ENCODE results near the gene DUSP1. TPM values are rescaled to one million over a fixed set of nuclear protein-coding genes. Genes with fewer than 3 reads are reported as not detected.

The DUSP1 gene
- total RNA-seq, 2 experiments from 2014 or later = 5.3 to 7.0 TPM

GRCh38 chr5:172773481-172774469, 2.8 kb upstream of the DUSP1 start:
- DNase-seq (ENCODE audit: low spot score) = no peak
- Histone ChIP-seq H2AFZ (ENCODE audit: low read length) (no peak overlapping the region), H3K4me3 (ENCODE audit: low read depth, low read length, poor library complexity, severe bottlenecking) (no peak overlapping the region), H3K4me1 (ENCODE audit: insufficient read depth, low read length, poor library complexity, severe bottlenecking) (peaks cover 41% of the 10 kb centered on the region), H3K27ac (ENCODE audit: low read depth, low read length, poor library complexity, severe bottlenecking) (no peak overlapping the region), H4K20me1 (ENCODE audit: insufficient read depth, low read length) (peaks cover 10% of the 10 kb centered on the region; the same call in 1 of the 2 replicates), H3K9me3 (ENCODE audit: low read length) (no peaks in the 10 kb centered on the region), H3K4me2 (ENCODE audit: low read length) (no peak overlapping the region), H3K79me2 (ENCODE audit: insufficient read depth, low read depth, low read length) (no peaks in the 10 kb centered on the region), H3K9me2 (ENCODE audit: insufficient read depth, low read length) (no peaks in the 10 kb centered on the region), H3K36me3 (ENCODE audit: insufficient read depth, low read length) (peaks cover 2% of the 10 kb centered on the region)
- POLR2A ChIA-PET = interaction anchor here (2.5 kb wide), 1 partner anchor 63 kb away, joined by 6 read pairs; no protein-coding TSS in a partner anchor
- intact Hi-C loops (cut with micrococcal nuclease; ENCODE audit: unreplicated experiment) = loop anchor here (5.0 kb wide), 2 partner anchors 159 to 284 kb away; partner anchors contain the start of gene CREBRF
- no TSS peak for BruUV-seq (replicated peaks)
- CTCF ChIA-PET (ENCODE audit: unreplicated experiment) = no interaction called here
- TF ChIP-seq EZH2phosphoT487 (IDR thresholded peaks at IDR 0.05; ENCODE audit: borderline replicate concordance, low read depth, low read length) = no peak
- TF ChIP-seq, protein P1, sequence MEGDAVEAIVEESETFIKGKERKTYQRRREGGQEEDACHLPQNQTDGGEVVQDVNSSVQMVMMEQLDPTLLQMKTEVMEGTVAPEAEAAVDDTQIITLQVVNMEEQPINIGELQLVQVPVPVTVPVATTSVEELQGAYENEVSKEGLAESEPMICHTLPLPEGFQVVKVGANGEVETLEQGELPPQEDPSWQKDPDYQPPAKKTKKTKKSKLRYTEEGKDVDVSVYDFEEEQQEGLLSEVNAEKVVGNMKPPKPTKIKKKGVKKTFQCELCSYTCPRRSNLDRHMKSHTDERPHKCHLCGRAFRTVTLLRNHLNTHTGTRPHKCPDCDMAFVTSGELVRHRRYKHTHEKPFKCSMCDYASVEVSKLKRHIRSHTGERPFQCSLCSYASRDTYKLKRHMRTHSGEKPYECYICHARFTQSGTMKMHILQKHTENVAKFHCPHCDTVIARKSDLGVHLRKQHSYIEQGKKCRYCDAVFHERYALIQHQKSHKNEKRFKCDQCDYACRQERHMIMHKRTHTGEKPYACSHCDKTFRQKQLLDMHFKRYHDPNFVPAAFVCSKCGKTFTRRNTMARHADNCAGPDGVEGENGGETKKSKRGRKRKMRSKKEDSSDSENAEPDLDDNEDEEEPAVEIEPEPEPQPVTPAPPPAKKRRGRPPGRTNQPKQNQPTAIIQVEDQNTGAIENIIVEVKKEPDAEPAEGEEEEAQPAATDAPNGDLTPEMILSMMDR (conservative IDR thresholded peaks at IDR 0.05; ENCODE audit: low read length) = no peak

GRCh38 chr5:172772112-172772906, 1.3 kb upstream of the DUSP1 start:
- H2AFZ ChIP-seq (ENCODE audit: low read length) = peak overlapping the region; percentile 88
- peaks cover 35% of the 10 kb centered on the region for H3K4me1 ChIP-seq (ENCODE audit: insufficient read depth, low read length, poor library complexity, severe bottlenecking)
- H3K4me2 ChIP-seq (ENCODE audit: low read length) = peak overlapping the region; percentile 91
- no peaks in the 10 kb centered on the region for H3K79me2 ChIP-seq (ENCODE audit: insufficient read depth, low read depth, low read length)
- DNase-seq (ENCODE audit: low spot score) = peak; percentile 82
- intact Hi-C loops (cut with micrococcal nuclease; ENCODE audit: unreplicated experiment) = loop anchor here (1.0 to 5.0 kb wide), 4 partner anchors 58 to 285 kb away; partner anchors contain the start of genes CREBRF and ERGIC1
- POLR2A ChIA-PET = interaction anchor here (0.6 to 2.5 kb wide), 3 partner anchors 45 to 160 kb away, joined by 3 to 6 read pairs (median 3); no protein-coding TSS in a partner anchor
- CTCF ChIA-PET (ENCODE audit: unreplicated experiment) = interaction anchor here (0.8 to 1.8 kb wide), 4 partner anchors 57 to 285 kb away, joined by 4 to 6 read pairs (median 4); no protein-coding TSS in a partner anchor
- no peak overlapping the region for H3K27ac ChIP-seq (ENCODE audit: low read depth, low read length, poor library complexity, severe bottlenecking)
- no peaks in the 10 kb centered on the region for H3K9me2 ChIP-seq (ENCODE audit: insufficient read depth, low read length)
- peak overlapping the region; percentile 82 for H3K4me3 ChIP-seq (ENCODE audit: low read depth, low read length, poor library complexity, severe bottlenecking)
- H3K9me3 ChIP-seq (ENCODE audit: low read length) = no peaks in the 10 kb centered on the region
- TF ChIP-seq, protein P1 (conservative IDR thresholded peaks at IDR 0.05; ENCODE audit: low read length) = peak; percentile 98
- TF ChIP-seq EZH2phosphoT487 (IDR thresholded peaks at IDR 0.05; ENCODE audit: borderline replicate concordance, low read depth, low read length) = no peak
- BruUV-seq (replicated peaks) = no TSS peak
- peaks cover 10% of the 10 kb centered on the region; the same call in 1 of the 2 replicates for H4K20me1 ChIP-seq (ENCODE audit: insufficient read depth, low read length)
- peaks cover 10% of the 10 kb centered on the region for H3K36me3 ChIP-seq (ENCODE audit: insufficient read depth, low read length)
